GM13976 (cell line): ENCODE data around the gene ERBIN.
"Not testable (repeated sequence)": the region's sequence is repeated elsewhere in the genome, so short reads cannot be mapped to it uniquely, and the experiment has no call there.

Experiments used
- DNase-seq: peaks from one replicate; pipeline ENCODE4 v3.0.0; 2012; ENCODE audit warnings: low spot score
- in situ Hi-C: fragments of 300-500 bp; cut with MboI; formaldehyde crosslinking; loops from one replicate; pipeline ENCODE4 v1.12.0; 2022; ENCODE audit warnings: low sequenced_read_pairs, mixed read lengths, inconsistent platforms; ENCODE audit not compliant: unreplicated experiment
- TF ChIP-seq, protein P1 (sequence below): IDR thresholded peaks from 2 replicates; pipeline ENCODE4 v1.5.1; 2012; ENCODE audit warnings: borderline replicate concordance, mild to moderate bottlenecking; ENCODE audit not compliant: insufficient read depth; ENCODE audit errors: extremely low read depth, missing control alignments, control extremely low read depth

ERBIN gene, protein sequence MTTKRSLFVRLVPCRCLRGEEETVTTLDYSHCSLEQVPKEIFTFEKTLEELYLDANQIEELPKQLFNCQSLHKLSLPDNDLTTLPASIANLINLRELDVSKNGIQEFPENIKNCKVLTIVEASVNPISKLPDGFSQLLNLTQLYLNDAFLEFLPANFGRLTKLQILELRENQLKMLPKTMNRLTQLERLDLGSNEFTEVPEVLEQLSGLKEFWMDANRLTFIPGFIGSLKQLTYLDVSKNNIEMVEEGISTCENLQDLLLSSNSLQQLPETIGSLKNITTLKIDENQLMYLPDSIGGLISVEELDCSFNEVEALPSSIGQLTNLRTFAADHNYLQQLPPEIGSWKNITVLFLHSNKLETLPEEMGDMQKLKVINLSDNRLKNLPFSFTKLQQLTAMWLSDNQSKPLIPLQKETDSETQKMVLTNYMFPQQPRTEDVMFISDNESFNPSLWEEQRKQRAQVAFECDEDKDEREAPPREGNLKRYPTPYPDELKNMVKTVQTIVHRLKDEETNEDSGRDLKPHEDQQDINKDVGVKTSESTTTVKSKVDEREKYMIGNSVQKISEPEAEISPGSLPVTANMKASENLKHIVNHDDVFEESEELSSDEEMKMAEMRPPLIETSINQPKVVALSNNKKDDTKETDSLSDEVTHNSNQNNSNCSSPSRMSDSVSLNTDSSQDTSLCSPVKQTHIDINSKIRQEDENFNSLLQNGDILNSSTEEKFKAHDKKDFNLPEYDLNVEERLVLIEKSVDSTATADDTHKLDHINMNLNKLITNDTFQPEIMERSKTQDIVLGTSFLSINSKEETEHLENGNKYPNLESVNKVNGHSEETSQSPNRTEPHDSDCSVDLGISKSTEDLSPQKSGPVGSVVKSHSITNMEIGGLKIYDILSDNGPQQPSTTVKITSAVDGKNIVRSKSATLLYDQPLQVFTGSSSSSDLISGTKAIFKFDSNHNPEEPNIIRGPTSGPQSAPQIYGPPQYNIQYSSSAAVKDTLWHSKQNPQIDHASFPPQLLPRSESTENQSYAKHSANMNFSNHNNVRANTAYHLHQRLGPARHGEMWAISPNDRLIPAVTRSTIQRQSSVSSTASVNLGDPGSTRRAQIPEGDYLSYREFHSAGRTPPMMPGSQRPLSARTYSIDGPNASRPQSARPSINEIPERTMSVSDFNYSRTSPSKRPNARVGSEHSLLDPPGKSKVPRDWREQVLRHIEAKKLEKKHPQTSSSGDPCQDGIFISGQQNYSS (N-terminal part only)

DNA sequence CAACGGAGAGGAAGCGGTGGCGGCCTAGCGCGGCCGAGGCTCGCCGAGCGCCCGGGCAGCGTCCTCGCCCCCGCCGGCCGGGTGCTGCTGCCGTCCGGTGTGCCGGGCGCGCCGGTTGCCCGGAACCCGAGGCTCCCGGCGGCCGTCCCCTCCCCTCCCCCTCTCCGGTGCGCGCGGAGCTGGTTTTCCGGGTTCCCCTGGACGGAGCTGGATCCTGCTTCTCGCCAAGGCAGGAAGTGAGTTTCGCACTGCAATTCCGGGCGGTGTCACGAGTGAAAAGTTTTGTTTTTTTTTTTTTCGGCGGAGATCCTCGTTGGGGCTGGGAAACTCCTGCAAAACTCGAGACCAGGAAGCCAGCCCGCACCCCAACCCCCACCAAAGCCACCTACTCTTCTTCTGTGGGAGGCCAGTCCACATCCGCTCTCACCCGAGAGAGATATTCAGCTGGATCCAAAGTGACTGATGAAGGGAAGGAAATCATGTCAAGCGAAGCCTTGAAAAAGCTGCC is at the start of gene ERBIN:
Gene ERBIN (plus strand): TSS at position 300 of the 508 bp plus-strand sequence. CDS start 66,144 bp downstream, outside the sequence.
- DNase-seq: peak; percentile 67
- TF ChIP-seq, protein P1, sequence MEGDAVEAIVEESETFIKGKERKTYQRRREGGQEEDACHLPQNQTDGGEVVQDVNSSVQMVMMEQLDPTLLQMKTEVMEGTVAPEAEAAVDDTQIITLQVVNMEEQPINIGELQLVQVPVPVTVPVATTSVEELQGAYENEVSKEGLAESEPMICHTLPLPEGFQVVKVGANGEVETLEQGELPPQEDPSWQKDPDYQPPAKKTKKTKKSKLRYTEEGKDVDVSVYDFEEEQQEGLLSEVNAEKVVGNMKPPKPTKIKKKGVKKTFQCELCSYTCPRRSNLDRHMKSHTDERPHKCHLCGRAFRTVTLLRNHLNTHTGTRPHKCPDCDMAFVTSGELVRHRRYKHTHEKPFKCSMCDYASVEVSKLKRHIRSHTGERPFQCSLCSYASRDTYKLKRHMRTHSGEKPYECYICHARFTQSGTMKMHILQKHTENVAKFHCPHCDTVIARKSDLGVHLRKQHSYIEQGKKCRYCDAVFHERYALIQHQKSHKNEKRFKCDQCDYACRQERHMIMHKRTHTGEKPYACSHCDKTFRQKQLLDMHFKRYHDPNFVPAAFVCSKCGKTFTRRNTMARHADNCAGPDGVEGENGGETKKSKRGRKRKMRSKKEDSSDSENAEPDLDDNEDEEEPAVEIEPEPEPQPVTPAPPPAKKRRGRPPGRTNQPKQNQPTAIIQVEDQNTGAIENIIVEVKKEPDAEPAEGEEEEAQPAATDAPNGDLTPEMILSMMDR: no peak
- in situ Hi-C loops: no loop called here

DNA sequence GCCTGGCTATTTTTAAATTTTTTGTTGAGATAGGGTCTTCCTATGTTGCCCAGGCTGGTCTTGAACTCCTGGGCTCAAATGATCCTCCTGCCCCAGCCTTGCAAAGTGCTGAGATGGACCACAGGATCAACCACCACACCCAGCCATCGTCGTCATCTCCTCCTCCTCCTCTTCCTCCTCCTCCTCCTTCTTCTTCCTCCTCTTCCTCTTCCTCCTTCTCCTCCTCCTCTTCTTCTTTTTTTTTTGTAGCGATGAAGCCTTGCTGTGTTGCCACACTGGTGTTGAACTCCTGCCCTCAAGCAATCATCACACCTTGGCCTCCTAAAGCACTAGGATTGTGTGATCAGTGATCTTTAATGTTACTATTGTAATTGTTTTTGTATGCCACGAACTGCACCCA is 49.4 kb upstream of the ERBIN start:
- DNase-seq: no peak
- TF ChIP-seq, protein P1: no peak
- in situ Hi-C loops: no loop called here

DNA sequence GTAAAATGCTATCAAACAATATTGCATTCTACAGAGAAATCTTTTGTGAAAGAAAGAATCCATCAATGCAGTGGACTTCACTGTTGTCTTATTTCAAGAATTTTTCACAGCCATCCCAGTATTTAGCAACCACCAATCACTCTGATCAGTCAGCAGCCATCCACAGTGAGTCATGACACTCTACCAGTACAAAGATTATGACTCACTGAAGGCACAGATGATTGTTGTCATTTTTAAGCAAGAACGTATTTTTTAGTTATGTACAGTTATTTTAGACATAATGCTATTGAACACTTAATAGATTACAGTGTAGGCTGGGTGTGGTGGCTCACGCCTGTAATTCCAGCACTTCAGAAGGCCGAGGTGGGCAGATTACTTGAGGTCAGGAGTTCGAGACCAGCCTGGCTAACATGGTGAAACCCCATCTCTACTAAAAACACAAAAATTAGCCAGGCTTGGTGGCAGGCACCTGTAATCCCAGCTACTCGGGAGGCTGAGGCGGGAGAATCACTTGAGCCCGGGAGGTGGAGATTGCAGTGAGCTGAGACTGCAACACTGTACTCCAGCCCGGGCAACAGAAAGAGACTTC is 46.6 kb upstream of the ERBIN start:
- DNase-seq, in situ Hi-C loops: not testable (repeated sequence)

DNA sequence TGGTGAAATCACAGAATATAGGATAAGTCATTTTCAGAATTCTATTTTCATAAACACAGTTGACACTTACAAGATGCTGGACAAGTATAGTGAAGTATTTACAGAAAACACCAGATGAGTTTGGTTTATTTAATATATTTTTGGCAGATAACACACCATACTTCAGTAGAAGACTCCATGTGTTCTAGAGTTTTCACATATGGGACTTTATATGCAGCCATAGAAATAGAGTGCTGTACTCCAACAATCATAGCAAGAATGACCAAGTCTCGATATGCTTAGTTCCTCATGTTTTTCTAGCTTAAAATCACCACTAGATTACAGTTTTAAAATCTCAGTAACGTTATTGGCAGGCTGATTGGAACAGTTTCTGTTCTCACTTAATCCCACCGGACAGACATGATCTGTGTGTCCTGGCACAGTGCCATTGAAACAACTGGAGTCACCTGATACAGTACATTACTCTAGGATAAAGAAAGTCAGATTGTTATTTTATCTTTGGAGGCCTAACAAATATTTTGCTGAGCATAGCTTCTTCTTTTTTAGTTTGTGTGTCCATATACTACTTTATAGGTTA is 45.8 kb upstream of the ERBIN start:
- DNase-seq: no peak
- in situ Hi-C loops: no loop called here
- TF ChIP-seq, protein P1: no peak

DNA sequence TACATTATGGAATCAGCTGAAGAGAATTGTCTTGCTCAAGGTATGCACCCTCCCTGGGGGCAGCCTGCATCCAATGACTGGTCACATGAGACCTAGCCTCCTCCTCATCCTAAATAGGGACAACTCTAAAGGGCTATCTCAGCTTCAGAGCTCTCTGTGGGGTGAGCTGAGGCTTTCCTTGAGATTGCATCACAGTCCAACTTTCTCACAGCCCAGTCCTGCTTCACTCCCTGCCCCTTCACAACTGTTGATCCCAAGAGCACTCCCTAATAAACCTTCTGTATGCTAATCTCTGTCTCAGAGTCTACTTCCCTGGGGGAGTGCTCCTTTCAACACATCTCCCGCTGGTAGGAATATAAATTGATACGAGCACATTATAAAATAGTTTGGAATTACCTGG is 44.1 kb upstream of the ERBIN start:
- TF ChIP-seq, protein P1: no peak
- DNase-seq: no peak
- in situ Hi-C loops: no loop called here

DNA sequence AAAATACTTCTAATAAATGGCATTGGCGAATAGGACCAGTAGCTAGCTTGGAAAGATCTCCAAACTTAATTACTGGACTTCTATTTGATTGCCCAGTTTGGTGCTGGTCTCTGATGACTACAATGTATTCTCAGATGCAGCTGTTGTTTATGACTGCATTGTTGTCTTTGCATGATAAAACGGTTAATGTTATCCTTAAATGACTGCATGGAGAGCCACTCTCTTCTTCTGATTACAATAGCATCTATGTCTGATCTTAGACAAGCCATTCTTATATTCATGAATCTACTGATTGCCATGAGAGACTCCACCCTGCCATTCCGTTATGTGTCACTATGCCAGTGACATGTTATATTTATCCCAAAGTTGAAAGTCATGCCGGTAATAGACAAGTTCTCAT is 42.9 kb upstream of the ERBIN start:
- no peak for DNase-seq
- in situ Hi-C loops: no loop called here
- TF ChIP-seq, protein P1: no peak
